ENCODE data around the gene TBX20.
"Not testable (repeated sequence)": the region's sequence is repeated elsewhere in the genome, so short reads cannot be mapped to it uniquely, and the experiment has no call there.

DNA sequence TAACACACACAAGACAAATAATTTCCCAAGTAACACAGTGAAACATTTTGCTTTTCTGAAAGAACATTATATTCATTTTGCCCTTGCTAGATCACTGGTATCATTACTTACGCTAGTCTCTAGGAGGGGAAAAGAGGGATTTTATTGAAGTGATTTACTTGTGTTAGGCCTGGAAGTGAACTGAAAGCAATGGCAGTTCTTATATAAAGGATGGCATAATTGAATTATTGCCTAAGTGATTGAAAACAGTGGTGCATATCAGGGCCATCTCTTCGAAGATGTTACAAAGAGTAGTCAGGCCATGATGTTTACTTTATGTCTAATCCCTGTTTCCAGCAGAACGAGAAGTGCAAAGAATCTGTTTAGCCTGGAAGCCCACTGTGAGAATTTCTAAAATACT lies 38.8 kb downstream of the TBX20 start:
- TF ChIP-seq, protein P1, sequence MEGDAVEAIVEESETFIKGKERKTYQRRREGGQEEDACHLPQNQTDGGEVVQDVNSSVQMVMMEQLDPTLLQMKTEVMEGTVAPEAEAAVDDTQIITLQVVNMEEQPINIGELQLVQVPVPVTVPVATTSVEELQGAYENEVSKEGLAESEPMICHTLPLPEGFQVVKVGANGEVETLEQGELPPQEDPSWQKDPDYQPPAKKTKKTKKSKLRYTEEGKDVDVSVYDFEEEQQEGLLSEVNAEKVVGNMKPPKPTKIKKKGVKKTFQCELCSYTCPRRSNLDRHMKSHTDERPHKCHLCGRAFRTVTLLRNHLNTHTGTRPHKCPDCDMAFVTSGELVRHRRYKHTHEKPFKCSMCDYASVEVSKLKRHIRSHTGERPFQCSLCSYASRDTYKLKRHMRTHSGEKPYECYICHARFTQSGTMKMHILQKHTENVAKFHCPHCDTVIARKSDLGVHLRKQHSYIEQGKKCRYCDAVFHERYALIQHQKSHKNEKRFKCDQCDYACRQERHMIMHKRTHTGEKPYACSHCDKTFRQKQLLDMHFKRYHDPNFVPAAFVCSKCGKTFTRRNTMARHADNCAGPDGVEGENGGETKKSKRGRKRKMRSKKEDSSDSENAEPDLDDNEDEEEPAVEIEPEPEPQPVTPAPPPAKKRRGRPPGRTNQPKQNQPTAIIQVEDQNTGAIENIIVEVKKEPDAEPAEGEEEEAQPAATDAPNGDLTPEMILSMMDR (IDR thresholded peaks at IDR 0.05 in 2 of 3, conservative IDR thresholded peaks at IDR 0.05 in 1 of 3; ENCODE audit: control insufficient read depth in 2 of 3, extremely low read depth in 1 of 3, insufficient read depth in 1 of 3, low read depth in 3 of 3, low read length in 3 of 3): not testable (repeated sequence)
- not testable (repeated sequence) for TF ChIP-seq POLR2A (IDR thresholded peaks at IDR 0.05; ENCODE audit: low read depth, low read length); SP1 (IDR thresholded peaks at IDR 0.05; ENCODE audit: low read depth, low read length); GATAD2B (conservative IDR thresholded peaks at IDR 0.05; ENCODE audit: low read depth); EP300 (IDR thresholded peaks at IDR 0.05; ENCODE audit: borderline replicate concordance in 1 of 2, control insufficient read depth in 1 of 2, low read depth in 2 of 2, low read length in 2 of 2)
- TF ChIP-seq, protein P2, sequence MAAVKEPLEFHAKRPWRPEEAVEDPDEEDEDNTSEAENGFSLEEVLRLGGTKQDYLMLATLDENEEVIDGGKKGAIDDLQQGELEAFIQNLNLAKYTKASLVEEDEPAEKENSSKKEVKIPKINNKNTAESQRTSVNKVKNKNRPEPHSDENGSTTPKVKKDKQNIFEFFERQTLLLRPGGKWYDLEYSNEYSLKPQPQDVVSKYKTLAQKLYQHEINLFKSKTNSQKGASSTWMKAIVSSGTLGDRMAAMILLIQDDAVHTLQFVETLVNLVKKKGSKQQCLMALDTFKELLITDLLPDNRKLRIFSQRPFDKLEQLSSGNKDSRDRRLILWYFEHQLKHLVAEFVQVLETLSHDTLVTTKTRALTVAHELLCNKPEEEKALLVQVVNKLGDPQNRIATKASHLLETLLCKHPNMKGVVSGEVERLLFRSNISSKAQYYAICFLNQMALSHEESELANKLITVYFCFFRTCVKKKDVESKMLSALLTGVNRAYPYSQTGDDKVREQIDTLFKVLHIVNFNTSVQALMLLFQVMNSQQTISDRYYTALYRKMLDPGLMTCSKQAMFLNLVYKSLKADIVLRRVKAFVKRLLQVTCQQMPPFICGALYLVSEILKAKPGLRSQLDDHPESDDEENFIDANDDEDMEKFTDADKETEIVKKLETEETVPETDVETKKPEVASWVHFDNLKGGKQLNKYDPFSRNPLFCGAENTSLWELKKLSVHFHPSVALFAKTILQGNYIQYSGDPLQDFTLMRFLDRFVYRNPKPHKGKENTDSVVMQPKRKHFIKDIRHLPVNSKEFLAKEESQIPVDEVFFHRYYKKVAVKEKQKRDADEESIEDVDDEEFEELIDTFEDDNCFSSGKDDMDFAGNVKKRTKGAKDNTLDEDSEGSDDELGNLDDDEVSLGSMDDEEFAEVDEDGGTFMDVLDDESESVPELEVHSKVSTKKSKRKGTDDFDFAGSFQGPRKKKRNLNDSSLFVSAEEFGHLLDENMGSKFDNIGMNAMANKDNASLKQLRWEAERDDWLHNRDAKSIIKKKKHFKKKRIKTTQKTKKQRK (IDR thresholded peaks at IDR 0.05; ENCODE audit: low read depth, low read length): not testable (repeated sequence)
